ENCODE data around the gene SPATA20. TPM values are rescaled to one million over a fixed set of nuclear protein-coding genes. Genes with fewer than 3 reads are reported as not detected.

Gene SPATA20
- total and polyA plus RNA-seq, 2 of the 13 experiments (the other 11 are each of a cell fraction or from before 2014, with no cell fraction given) = 36.1 to 64.8 TPM

- no peak for TF ChIP-seq ZNF496 (CRISPR knock-in tag; IDR thresholded peaks at IDR 0.05; ENCODE audit: insufficient replicate concordance)
- TF ChIP-seq REL (CRISPR knock-in tag; conservative IDR thresholded peaks at IDR 0.05) = no peak
- TF ChIP-seq WIZ (CRISPR knock-in tag; IDR thresholded peaks at IDR 0.05) = no peak
- peak; percentile 67; the same call in 1 of the 2 replicates for TF ChIP-seq MXD3 (CRISPR knock-in tag; IDR thresholded peaks at IDR 0.05)
- no peak for TF ChIP-seq ZFP90 (CRISPR knock-in tag; IDR thresholded peaks at IDR 0.05; ENCODE audit: borderline replicate concordance)
- no peak for TF ChIP-seq ZUFSP (CRISPR knock-in tag; IDR thresholded peaks at IDR 0.05; ENCODE audit: borderline replicate concordance)
- no peak for TF ChIP-seq SMAD1 (CRISPR knock-in tag; IDR thresholded peaks at IDR 0.05; ENCODE audit: borderline replicate concordance, low read depth)
- no peak for TF ChIP-seq MTF2 (CRISPR knock-in tag; IDR thresholded peaks at IDR 0.05; ENCODE audit: borderline replicate concordance)
- TF ChIP-seq, protein P1, sequence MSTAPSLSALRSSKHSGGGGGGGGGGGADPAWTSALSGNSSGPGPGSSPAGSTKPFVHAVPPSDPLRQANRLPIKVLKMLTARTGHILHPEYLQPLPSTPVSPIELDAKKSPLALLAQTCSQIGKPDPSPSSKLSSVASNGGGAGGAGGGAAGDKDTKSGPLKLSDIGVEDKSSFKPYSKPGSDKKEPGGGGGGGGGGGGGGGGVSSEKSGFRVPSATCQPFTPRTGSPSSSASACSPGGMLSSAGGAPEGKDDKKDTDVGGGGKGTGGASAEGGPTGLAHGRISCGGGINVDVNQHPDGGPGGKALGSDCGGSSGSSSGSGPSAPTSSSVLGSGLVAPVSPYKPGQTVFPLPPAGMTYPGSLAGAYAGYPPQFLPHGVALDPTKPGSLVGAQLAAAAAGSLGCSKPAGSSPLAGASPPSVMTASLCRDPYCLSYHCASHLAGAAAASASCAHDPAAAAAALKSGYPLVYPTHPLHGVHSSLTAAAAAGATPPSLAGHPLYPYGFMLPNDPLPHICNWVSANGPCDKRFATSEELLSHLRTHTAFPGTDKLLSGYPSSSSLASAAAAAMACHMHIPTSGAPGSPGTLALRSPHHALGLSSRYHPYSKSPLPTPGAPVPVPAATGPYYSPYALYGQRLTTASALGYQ (CRISPR knock-in tag; IDR thresholded peaks at IDR 0.05) = no peak
- no peak for TF ChIP-seq ELF4 (CRISPR knock-in tag; IDR thresholded peaks at IDR 0.05; ENCODE audit: borderline replicate concordance)
- TF ChIP-seq KDM5B (CRISPR knock-in tag; IDR thresholded peaks at IDR 0.05; ENCODE audit: borderline replicate concordance) = peak; percentile 66; the same call in 1 of the 2 replicates
- TF ChIP-seq HNF1A (IDR thresholded peaks at IDR 0.05; ENCODE audit: low read depth) = no peak
- TF ChIP-seq HNF1A (CRISPR knock-in tag; IDR thresholded peaks at IDR 0.05; ENCODE audit: borderline replicate concordance) = no peak
- no peak for TF ChIP-seq ESRRA (CRISPR knock-in tag; IDR thresholded peaks at IDR 0.05; ENCODE audit: low read depth)
- peak; percentile 45; the same call in 1 of the 2 replicates for TF ChIP-seq THAP11 (CRISPR knock-in tag; IDR thresholded peaks at IDR 0.05)
- TF ChIP-seq DZIP1 (CRISPR knock-in tag; IDR thresholded peaks at IDR 0.05) = no peak
- no peak for TF ChIP-seq ZNF768 (CRISPR knock-in tag; IDR thresholded peaks at IDR 0.05)
- no peak for TF ChIP-seq ZBTB42 (CRISPR knock-in tag; IDR thresholded peaks at IDR 0.05)
Observed at GRCh38 chr17:50550661-50551432, 3.9 kb downstream of the SPATA20 start (continued).

All from HepG2 (cell line).